OCI-LY1 (cell line): ENCODE measurements around the gene LRTM2.
"Not testable (repeated sequence)": the region's sequence is repeated elsewhere in the genome, so short reads cannot be mapped to it uniquely, and the experiment has no call there.

Experiments used
- CTCF ChIP-seq: fragments of 200-600 bp; sonication (generic), shearing (Covaris generic); IDR thresholded peaks from 2 replicates; pipeline ENCODE4 v1.5.1; 2017; ENCODE audit warnings: mild to moderate bottlenecking, antibody characterized with exemption, low read length, moderate library complexity, mixed read lengths
- EZH2 ChIP-seq: fragments of 200-600 bp; sonication (generic), shearing (Covaris generic); IDR thresholded peaks from 2 replicates; pipeline ENCODE4 v1.8.0; 2017; ENCODE audit warnings: borderline replicate concordance, mixed run types, mild to moderate bottlenecking, antibody characterized with exemption, low read length, moderate library complexity, mixed read lengths

GRCh38 chr12:1817928-1818327 lies 2.4 kb upstream of the LRTM2 start:
- not testable (repeated sequence) for TF ChIP-seq EZH2, CTCF
